ENCODE measurements around the gene SERHL2.

DNA sequence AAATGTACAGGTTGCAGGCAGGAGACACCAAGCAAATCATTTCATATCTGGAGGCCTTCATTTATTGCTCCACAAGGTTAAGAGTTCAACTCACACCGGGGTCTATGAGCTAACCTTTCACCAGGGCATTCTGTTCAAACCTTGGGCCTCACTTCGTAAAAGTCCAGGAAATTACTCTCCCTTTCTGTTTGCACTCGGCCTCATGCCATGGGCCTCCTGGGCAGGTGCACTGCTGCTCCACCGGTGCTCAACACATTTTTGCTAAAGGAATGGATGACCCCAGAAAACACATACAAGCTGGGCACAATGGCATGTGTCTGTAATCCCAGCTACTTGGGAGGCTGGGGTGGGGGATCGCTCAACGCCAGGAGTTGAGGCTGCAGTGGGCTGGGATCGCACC is 17.6 kb upstream of the SERHL2 start:
- TF ChIP-seq, protein P1, sequence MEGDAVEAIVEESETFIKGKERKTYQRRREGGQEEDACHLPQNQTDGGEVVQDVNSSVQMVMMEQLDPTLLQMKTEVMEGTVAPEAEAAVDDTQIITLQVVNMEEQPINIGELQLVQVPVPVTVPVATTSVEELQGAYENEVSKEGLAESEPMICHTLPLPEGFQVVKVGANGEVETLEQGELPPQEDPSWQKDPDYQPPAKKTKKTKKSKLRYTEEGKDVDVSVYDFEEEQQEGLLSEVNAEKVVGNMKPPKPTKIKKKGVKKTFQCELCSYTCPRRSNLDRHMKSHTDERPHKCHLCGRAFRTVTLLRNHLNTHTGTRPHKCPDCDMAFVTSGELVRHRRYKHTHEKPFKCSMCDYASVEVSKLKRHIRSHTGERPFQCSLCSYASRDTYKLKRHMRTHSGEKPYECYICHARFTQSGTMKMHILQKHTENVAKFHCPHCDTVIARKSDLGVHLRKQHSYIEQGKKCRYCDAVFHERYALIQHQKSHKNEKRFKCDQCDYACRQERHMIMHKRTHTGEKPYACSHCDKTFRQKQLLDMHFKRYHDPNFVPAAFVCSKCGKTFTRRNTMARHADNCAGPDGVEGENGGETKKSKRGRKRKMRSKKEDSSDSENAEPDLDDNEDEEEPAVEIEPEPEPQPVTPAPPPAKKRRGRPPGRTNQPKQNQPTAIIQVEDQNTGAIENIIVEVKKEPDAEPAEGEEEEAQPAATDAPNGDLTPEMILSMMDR (IDR thresholded peaks at IDR 0.05 in 4 of 5, conservative IDR thresholded peaks at IDR 0.05 in 1 of 5): no peak
- TF ChIP-seq POLR2A (IDR thresholded peaks at IDR 0.05): no peak
